ENCODE data around the gene CCDC190. TPM values are rescaled to one million over a fixed set of nuclear protein-coding genes. Genes with fewer than 3 reads are reported as not detected.

Gene CCDC190
- total and polyA plus RNA-seq, 3 donors from 2014 or later = 0.19 to 1.6 (median 1.2) TPM

- no peak overlapping the region for H3K4me3 ChIP-seq
- no peaks in the 10 kb centered on the region for H3K36me3 ChIP-seq (ENCODE audit: low read depth, missing control alignments)
- intact Hi-C loops (cut with DNase I; ENCODE audit: low total_unique reads) = no loop called here
- H3K9me3 ChIP-seq = no peaks in the 10 kb centered on the region
- TF ChIP-seq CTCF (IDR thresholded peaks at IDR 0.05) = no peak
- no peak for TF ChIP-seq POLR2A (IDR thresholded peaks at IDR 0.05)
- H3K27ac ChIP-seq = no peak overlapping the region
- no peaks in the 10 kb centered on the region for H3K4me1 ChIP-seq
- no peaks in the 10 kb centered on the region for H3K27me3 ChIP-seq
- WGBS, 2 donors = 65 to 91% methylated on average over 2 of the region's 2 CpGs
- no peak for DNase-seq
Observed at GRCh38 chr1:162906485-162906884, 45.5 kb upstream of the CCDC190 start.

GRCh38 chr1:162905174-162906158, 44.5 kb upstream of the CCDC190 start:
- no peaks in the 10 kb centered on the region for H3K9me3 ChIP-seq
- no peaks in the 10 kb centered on the region for H3K27me3 ChIP-seq
- no peaks in the 10 kb centered on the region for H3K4me1 ChIP-seq
- DNase-seq = no peak
- H3K36me3 ChIP-seq (ENCODE audit: low read depth, missing control alignments) = no peaks in the 10 kb centered on the region
- intact Hi-C loops (cut with DNase I; ENCODE audit: low total_unique reads) = no loop called here
- 78 to 87% methylated on average over 1 of the region's 1 CpG for WGBS, 2 donors
- TF ChIP-seq CTCF (IDR thresholded peaks at IDR 0.05) = no peak
- TF ChIP-seq POLR2A (IDR thresholded peaks at IDR 0.05) = no peak
- no peak overlapping the region for H3K4me3 ChIP-seq
- no peak overlapping the region for H3K27ac ChIP-seq

GRCh38 chr1:162904579-162904978, 43.6 kb upstream of the CCDC190 start:
- DNase-seq = no peak
- H3K4me3 ChIP-seq = no peak overlapping the region
- intact Hi-C loops (cut with DNase I; ENCODE audit: low total_unique reads) = no loop called here
- H3K27me3 ChIP-seq = no peaks in the 10 kb centered on the region
- H3K36me3 ChIP-seq (ENCODE audit: low read depth, missing control alignments) = no peaks in the 10 kb centered on the region
- no peak overlapping the region for H3K27ac ChIP-seq
- no peaks in the 10 kb centered on the region for H3K9me3 ChIP-seq
- no peaks in the 10 kb centered on the region for H3K4me1 ChIP-seq
- TF ChIP-seq CTCF (IDR thresholded peaks at IDR 0.05) (no peak), POLR2A (IDR thresholded peaks at IDR 0.05) (no peak)
- WGBS, 2 donors = 72 to 82% methylated on average over 4 of the region's 4 CpGs

GRCh38 chr1:162904023-162904422, 43.0 kb upstream of the CCDC190 start:
- WGBS, 2 donors = 80 to 87% methylated on average over 3 of the region's 3 CpGs
- Histone ChIP-seq H3K4me3 (no peak overlapping the region), H3K9me3 (no peaks in the 10 kb centered on the region), H3K27me3 (no peaks in the 10 kb centered on the region), H3K36me3 (ENCODE audit: low read depth, missing control alignments) (no peaks in the 10 kb centered on the region), H3K27ac (no peak overlapping the region), H3K4me1 (no peaks in the 10 kb centered on the region)
- DNase-seq = no peak
- intact Hi-C loops (cut with DNase I; ENCODE audit: low total_unique reads) = no loop called here
- no peak for TF ChIP-seq CTCF (IDR thresholded peaks at IDR 0.05)
- TF ChIP-seq POLR2A (IDR thresholded peaks at IDR 0.05) = no peak
